SK-N-SH treated with all-trans-retinoic acid at 6 μM for 48 hours (cell line): ENCODE results near the gene SPAST.

ENCODE experiments used
- GLIS3 ChIP-seq: fragments of 250-450 bp; sonication (Bioruptor Pico); IDR thresholded peaks from 2 replicates; pipeline ENCODE4 v1.5.0; 2020; ENCODE audit warnings: mild to moderate bottlenecking, moderate library complexity
- PPARA ChIP-seq: fragments of 250-450 bp; sonication (Bioruptor Pico); IDR thresholded peaks from 2 replicates; pipeline ENCODE4 v1.5.0; 2020; ENCODE audit warnings: mild to moderate bottlenecking, borderline replicate concordance
- TCF4 ChIP-seq: fragments of 250-450 bp; sonication (Bioruptor Pico); IDR thresholded peaks from 2 replicates; pipeline ENCODE4 v1.8.0; 2021; ENCODE audit warnings: mild to moderate bottlenecking, moderate library complexity, borderline replicate concordance
- TOX ChIP-seq: fragments of 250-450 bp; sonication (Bioruptor Pico); IDR thresholded peaks from 2 replicates; pipeline ENCODE4 v1.8.0; 2021; ENCODE audit warnings: mild to moderate bottlenecking, moderate library complexity, borderline replicate concordance
- ZFP30 ChIP-seq: fragments of 450-650 bp; formaldehyde crosslinking; IDR thresholded peaks from 2 replicates; pipeline ENCODE4 v1.5.0; 2022; ENCODE audit warnings: mild to moderate bottlenecking, moderate library complexity
- ZNF565 ChIP-seq: fragments of 450-650 bp; formaldehyde crosslinking; conservative IDR thresholded peaks from 2 replicates; pipeline ENCODE4 v1.5.0; 2020; ENCODE audit warnings: low read depth, mild to moderate bottlenecking, moderate library complexity
- ZNF70 ChIP-seq: fragments of 450-650 bp; formaldehyde crosslinking; IDR thresholded peaks from 2 replicates; pipeline ENCODE4 v1.5.0; 2020; ENCODE audit warnings: mild to moderate bottlenecking, moderate library complexity
- TF ChIP-seq, protein P1 (sequence below): fragments of 250-450 bp; sonication (Bioruptor Pico); IDR thresholded peaks from 2 replicates; pipeline ENCODE4 v1.5.1; 2021; ENCODE audit warnings: mild to moderate bottlenecking, moderate library complexity
- TF ChIP-seq, protein P2 (sequence below): fragments of 250-450 bp; sonication (Bioruptor Pico); IDR thresholded peaks from 2 replicates; pipeline ENCODE4 v1.5.1; 2020; ENCODE audit warnings: low read depth, mild to moderate bottlenecking, moderate library complexity

DNA sequence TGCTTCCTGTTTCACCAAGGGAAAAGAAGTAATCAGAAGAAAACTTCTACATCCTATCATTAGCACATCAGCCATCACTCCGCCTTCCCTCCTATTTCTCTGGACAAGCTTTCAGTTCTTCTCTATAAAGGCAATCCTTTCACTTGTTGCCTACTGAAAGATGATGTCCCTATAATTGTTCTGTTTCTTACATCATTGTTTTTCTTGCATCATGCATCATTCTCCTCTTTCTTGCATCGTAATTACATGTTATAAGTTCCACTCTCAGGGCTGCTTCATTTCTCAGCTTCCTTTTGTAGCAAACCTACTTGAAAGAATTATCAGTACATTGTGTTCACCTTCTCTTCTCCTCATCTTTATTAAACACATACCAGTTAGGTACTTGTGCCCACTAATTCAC is 109.5 kb downstream of the SPAST start:
- TF ChIP-seq ZNF565 (CRISPR knock-in tag) (no peak), GLIS3 (CRISPR knock-in tag) (no peak), TOX (CRISPR knock-in tag) (no peak), PPARA (CRISPR knock-in tag) (no peak), ZFP30 (no peak), ZNF70 (no peak), TCF4 (CRISPR knock-in tag) (no peak)
- TF ChIP-seq, protein P1, sequence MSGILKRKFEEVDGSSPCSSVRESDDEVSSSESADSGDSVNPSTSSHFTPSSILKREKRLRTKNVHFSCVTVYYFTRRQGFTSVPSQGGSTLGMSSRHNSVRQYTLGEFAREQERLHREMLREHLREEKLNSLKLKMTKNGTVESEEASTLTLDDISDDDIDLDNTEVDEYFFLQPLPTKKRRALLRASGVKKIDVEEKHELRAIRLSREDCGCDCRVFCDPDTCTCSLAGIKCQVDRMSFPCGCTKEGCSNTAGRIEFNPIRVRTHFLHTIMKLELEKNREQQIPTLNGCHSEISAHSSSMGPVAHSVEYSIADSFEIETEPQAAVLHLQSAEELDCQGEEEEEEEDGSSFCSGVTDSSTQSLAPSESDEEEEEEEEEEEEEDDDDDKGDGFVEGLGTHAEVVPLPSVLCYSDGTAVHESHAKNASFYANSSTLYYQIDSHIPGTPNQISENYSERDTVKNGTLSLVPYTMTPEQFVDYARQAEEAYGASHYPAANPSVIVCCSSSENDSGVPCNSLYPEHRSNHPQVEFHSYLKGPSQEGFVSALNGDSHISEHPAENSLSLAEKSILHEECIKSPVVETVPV (CRISPR knock-in tag), result no peak
- TF ChIP-seq, protein P2, sequence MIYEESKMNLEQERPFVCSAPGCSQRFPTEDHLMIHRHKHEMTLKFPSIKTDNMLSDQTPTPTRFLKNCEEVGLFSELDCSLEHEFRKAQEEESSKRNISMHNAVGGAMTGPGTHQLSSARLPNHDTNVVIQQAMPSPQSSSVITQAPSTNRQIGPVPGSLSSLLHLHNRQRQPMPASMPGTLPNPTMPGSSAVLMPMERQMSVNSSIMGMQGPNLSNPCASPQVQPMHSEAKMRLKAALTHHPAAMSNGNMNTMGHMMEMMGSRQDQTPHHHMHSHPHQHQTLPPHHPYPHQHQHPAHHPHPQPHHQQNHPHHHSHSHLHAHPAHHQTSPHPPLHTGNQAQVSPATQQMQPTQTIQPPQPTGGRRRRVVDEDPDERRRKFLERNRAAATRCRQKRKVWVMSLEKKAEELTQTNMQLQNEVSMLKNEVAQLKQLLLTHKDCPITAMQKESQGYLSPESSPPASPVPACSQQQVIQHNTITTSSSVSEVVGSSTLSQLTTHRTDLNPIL (CRISPR knock-in tag), result no peak
